Stimulated activated CD4-positive, alpha-beta T cell treated with anti-CD3 and anti-CD28 coated beads, TNF-alpha, amount 100 ng/mL, for 4 hours (primary cell): ENCODE results near the gene IFFO2.
"Not testable (repeated sequence)": the region's sequence is repeated elsewhere in the genome, so short reads cannot be mapped to it uniquely, and the experiment has no call there.

Source experiments
- DNase-seq, 3 experiments: peaks; one replicate each; pipeline ENCODE4 v3.0.0-alpha.2; 2020; ENCODE audit warnings: low read depth in 3 of 3

IFFO2 gene

GRCh38 chr1:18895317-18895716 lies 61.2 kb downstream of the IFFO2 start:
- DNase-seq, result no peak

GRCh38 chr1:18893120-18893519 lies 63.4 kb downstream of the IFFO2 start:
- no peak for DNase-seq

GRCh38 chr1:18891858-18892257 lies 64.6 kb downstream of the IFFO2 start:
- DNase-seq, result not testable (repeated sequence)

GRCh38 chr1:18891426-18891780 lies 65.1 kb downstream of the IFFO2 start:
- no peak for DNase-seq

GRCh38 chr1:18890706-18891425 lies 65.6 kb downstream of the IFFO2 start:
- DNase-seq, result no peak

- no peak for DNase-seq
These were observed 70.5 kb downstream of the IFFO2 start for GRCh38 chr1:18886003-18886335.

GRCh38 chr1:18885311-18886002 lies 71.0 kb downstream of the IFFO2 start:
- DNase-seq, result no peak

GRCh38 chr1:18884727-18885126 lies 71.7 kb downstream of the IFFO2 start:
- DNase-seq, result no peak

GRCh38 chr1:18884419-18884717 lies 72.1 kb downstream of the IFFO2 start:
- no peak for DNase-seq

- DNase-seq, result peak; percentile 50 to 63 (median 55)
These were observed 72.6 kb downstream of the IFFO2 start for GRCh38 chr1:18883636-18884418.

- DNase-seq, result no peak
These were observed 73.4 kb downstream of the IFFO2 start for GRCh38 chr1:18883079-18883478.

GRCh38 chr1:18882486-18882885 lies 74.0 kb downstream of the IFFO2 start:
- no peak for DNase-seq

- no peak for DNase-seq
These were observed 74.6 kb downstream of the IFFO2 start for GRCh38 chr1:18881642-18882431.

- no peak for DNase-seq
These were observed 75.3 kb downstream of the IFFO2 start for GRCh38 chr1:18881164-18881563.

- no peak for DNase-seq
These were observed 75.9 kb downstream of the IFFO2 start for GRCh38 chr1:18880585-18880984.

- no peak for DNase-seq
These were observed 76.6 kb downstream of the IFFO2 start for GRCh38 chr1:18879791-18880309.

GRCh38 chr1:18879215-18879790 lies 77.2 kb downstream of the IFFO2 start:
- DNase-seq, result no peak

- no peak for DNase-seq
These were observed 77.8 kb downstream of the IFFO2 start for GRCh38 chr1:18878538-18879214.

- DNase-seq, result no peak
These were observed 79.2 kb downstream of the IFFO2 start for GRCh38 chr1:18877282-18877681.

- no peak for DNase-seq
These were observed 80.3 kb downstream of the IFFO2 start for GRCh38 chr1:18876210-18876609.

- DNase-seq, result no peak
These were observed 80.7 kb downstream of the IFFO2 start for GRCh38 chr1:18875796-18876128.
